ENCODE results near the gene R3HCC1L.

GRCh38 chr10:98101366-98101765 lies 33.1 kb upstream of the R3HCC1L start:
- TF ChIP-seq CTCF (IDR thresholded peaks at IDR 0.05): no peak
- TF ChIP-seq POLR2AphosphoS5 (IDR thresholded peaks at IDR 0.05): no peak
- TF ChIP-seq POLR2A (IDR thresholded peaks at IDR 0.05): no peak

All from breast epithelium (tissue), 3 donors.